MM.1S (cell line): ENCODE data around the gene TMEM62.
"Not testable (repeated sequence)": the region's sequence is repeated elsewhere in the genome, so short reads cannot be mapped to it uniquely, and the experiment has no call there.

Experiments
- DNase-seq: peaks from one replicate; pipeline ENCODE4 v3.0.0-alpha.2; 2015
- H2AFZ ChIP-seq: fragments of 300-600 bp; sonication (generic); 2 replicates; pipeline ENCODE4 v1.6.0; 2016; ENCODE audit warnings: antibody characterized with exemption, low read length
- H3F3A ChIP-seq: fragments of 300-600 bp; sonication (generic); 2 replicates; pipeline ENCODE4 v1.6.1; 2016; ENCODE audit warnings: mild to moderate bottlenecking, antibody characterized with exemption, low read length, moderate library complexity, mixed read lengths; ENCODE audit not compliant: insufficient read depth
- H3K27ac ChIP-seq: fragments of 300-600 bp; sonication (generic); 2 replicates; pipeline ENCODE4 v1.5.1; 2016; ENCODE audit warnings: mild to moderate bottlenecking, low read length
- H3K27me3 ChIP-seq: fragments of 300-600 bp; sonication (generic); replicated peaks from 2 replicates; pipeline ENCODE4 v1.6.0; 2016; ENCODE audit warnings: low read length; ENCODE audit not compliant: insufficient read depth
- H3K36me3 ChIP-seq: fragments of 300-600 bp; sonication (generic); replicated peaks from 2 replicates; pipeline ENCODE4 v1.6.1; 2016; ENCODE audit warnings: mild to moderate bottlenecking, low read length, mixed read lengths; ENCODE audit not compliant: insufficient read depth
- H3K4me1 ChIP-seq: fragments of 300-600 bp; sonication (generic); 2 replicates; pipeline ENCODE4 v1.6.1; 2016; ENCODE audit warnings: low read length, mixed read lengths
- H3K4me2 ChIP-seq: fragments of 300-600 bp; sonication (generic); 2 replicates; pipeline ENCODE4 v1.6.0; 2016; ENCODE audit warnings: low read depth, low read length
- H3K4me3 ChIP-seq: fragments of 300-600 bp; sonication (generic); 2 replicates; pipeline ENCODE4 v1.5.1; 2016; ENCODE audit warnings: low read length, mixed read lengths
- H3K79me2 ChIP-seq: fragments of 300-600 bp; sonication (generic); 2 replicates; pipeline ENCODE4 v1.6.1; 2016; ENCODE audit warnings: mixed run types, low read length, mixed read lengths
- H3K9ac ChIP-seq: fragments of 300-600 bp; sonication (generic); 2 replicates; pipeline ENCODE4 v1.6.1; 2016; ENCODE audit warnings: low read length, mixed read lengths
- H3K9me2 ChIP-seq: fragments of 300-600 bp; sonication (generic); replicated peaks from 2 replicates; pipeline ENCODE4 v1.6.1; 2016; ENCODE audit warnings: mild to moderate bottlenecking, low read length, mixed read lengths; ENCODE audit not compliant: insufficient read depth
- H3K9me3 ChIP-seq: fragments of 300-600 bp; sonication (generic); replicated peaks from 2 replicates; pipeline ENCODE4 v1.6.1; 2016; ENCODE audit warnings: mild to moderate bottlenecking, low read length, mixed read lengths; ENCODE audit not compliant: insufficient read depth
- H4K20me1 ChIP-seq: fragments of 300-600 bp; sonication (generic); 2 replicates; pipeline ENCODE4 v1.6.1; 2016; ENCODE audit warnings: mild to moderate bottlenecking, low read length, moderate library complexity, mixed read lengths; ENCODE audit not compliant: insufficient read depth
- CTCF ChIP-seq: fragments of 300-600 bp; sonication (generic); IDR thresholded peaks from 2 replicates; pipeline ENCODE4 v1.5.1; 2016; ENCODE audit warnings: antibody characterized with exemption, low read length, mixed read lengths
- EZH2 ChIP-seq: fragments of 300-600 bp; sonication (generic); optimal IDR thresholded peaks from 2 replicates; pipeline ENCODE3; 2017; ENCODE audit warnings: low read depth, mild to moderate bottlenecking, antibody characterized with exemption, low read length, mixed read lengths
- EZH2phosphoT487 ChIP-seq: fragments of 300-600 bp; sonication (generic); IDR thresholded peaks from 2 replicates; pipeline ENCODE4 v1.6.1; 2018; ENCODE audit warnings: antibody characterized with exemption, low read length

The TMEM62 gene

GRCh38 chr15:43220991-43221403, 87.6 kb downstream of the TMEM62 start, which contains the start of gene EPB42:
TSS of gene EPB42 (minus strand) at chr15:43221018. CDS start at chr15:43220825, 193 bp downstream.
- no peak for DNase-seq
- Histone ChIP-seq H3K4me3 (no peak within 1 kb of the TSS), H3K9me2 (no peaks in the 10 kb centered on the region), H3K4me2 (no peak within 1 kb of the TSS), H3K4me1 (no peaks in the 10 kb centered on the region), H2AFZ (no peak within 1 kb of the TSS), H3K27me3 (no peaks in the 10 kb centered on the region), H3F3A (no peaks in the 10 kb centered on the region), H3K79me2 (no peaks in the 10 kb centered on the region), H3K27ac (no peak within 1 kb of the TSS), H3K9me3 (no peaks in the 10 kb centered on the region), H3K9ac (no peak within 1 kb of the TSS), H4K20me1 (no peaks in the 10 kb centered on the region), H3K36me3 (no peaks in the 10 kb centered on the region)
- TF ChIP-seq EZH2: no peak
- no peak for TF ChIP-seq CTCF
- no peak for TF ChIP-seq EZH2phosphoT487

- H3F3A ChIP-seq: no peaks in the 10 kb centered on the region
- no peak overlapping the region for H3K27ac ChIP-seq
- H3K9ac ChIP-seq: no peak overlapping the region
- TF ChIP-seq EZH2: no peak
- TF ChIP-seq CTCF: no peak
- TF ChIP-seq EZH2phosphoT487: no peak
- no peak for DNase-seq
- H4K20me1 ChIP-seq: no peaks in the 10 kb centered on the region
- no peak overlapping the region for H2AFZ ChIP-seq
- no peaks in the 10 kb centered on the region for H3K79me2 ChIP-seq
- no peaks in the 10 kb centered on the region for H3K9me3 ChIP-seq
- no peak overlapping the region for H3K4me2 ChIP-seq
- no peaks in the 10 kb centered on the region for H3K4me1 ChIP-seq
- H3K4me3 ChIP-seq: no peak overlapping the region
- no peaks in the 10 kb centered on the region for H3K9me2 ChIP-seq
- no peaks in the 10 kb centered on the region for H3K36me3 ChIP-seq
- H3K27me3 ChIP-seq: no peaks in the 10 kb centered on the region
These were observed 88.0 kb downstream of the TMEM62 start for GRCh38 chr15:43221422-43221821.

GRCh38 chr15:43225201-43225949, 92.0 kb downstream of the TMEM62 start:
- no peak for TF ChIP-seq EZH2phosphoT487
- peak; percentile 88 for TF ChIP-seq CTCF
- Histone ChIP-seq H4K20me1 (no peaks in the 10 kb centered on the region), H3F3A (no peaks in the 10 kb centered on the region), H3K27ac (no peak overlapping the region), H3K4me1 (no peaks in the 10 kb centered on the region), H2AFZ (no peak overlapping the region), H3K4me2 (no peak overlapping the region), H3K9me3 (no peaks in the 10 kb centered on the region), H3K27me3 (no peaks in the 10 kb centered on the region), H3K36me3 (no peaks in the 10 kb centered on the region), H3K9ac (no peak overlapping the region), H3K4me3 (no peak overlapping the region), H3K9me2 (no peaks in the 10 kb centered on the region), H3K79me2 (no peaks in the 10 kb centered on the region)
- DNase-seq: peak; percentile 80

- not testable (repeated sequence) for H3K36me3 ChIP-seq, H2AFZ ChIP-seq, H3K79me2 ChIP-seq, H3K4me2 ChIP-seq, DNase-seq, H3K4me3 ChIP-seq, H3K27me3 ChIP-seq, H4K20me1 ChIP-seq, H3K9ac ChIP-seq, H3F3A ChIP-seq, H3K27ac ChIP-seq, H3K4me1 ChIP-seq, H3K9me2 ChIP-seq, H3K9me3 ChIP-seq
These were observed 92.5 kb downstream of the TMEM62 start for GRCh38 chr15:43225950-43226255.
